ENCODE measurements around the gene STX18. TPM values are rescaled to one million over a fixed set of nuclear protein-coding genes. Genes with fewer than 3 reads are reported as not detected.

STX18 gene
- total RNA-seq, 1 experiment from 2014 or later, result 20.9 TPM

DNA sequence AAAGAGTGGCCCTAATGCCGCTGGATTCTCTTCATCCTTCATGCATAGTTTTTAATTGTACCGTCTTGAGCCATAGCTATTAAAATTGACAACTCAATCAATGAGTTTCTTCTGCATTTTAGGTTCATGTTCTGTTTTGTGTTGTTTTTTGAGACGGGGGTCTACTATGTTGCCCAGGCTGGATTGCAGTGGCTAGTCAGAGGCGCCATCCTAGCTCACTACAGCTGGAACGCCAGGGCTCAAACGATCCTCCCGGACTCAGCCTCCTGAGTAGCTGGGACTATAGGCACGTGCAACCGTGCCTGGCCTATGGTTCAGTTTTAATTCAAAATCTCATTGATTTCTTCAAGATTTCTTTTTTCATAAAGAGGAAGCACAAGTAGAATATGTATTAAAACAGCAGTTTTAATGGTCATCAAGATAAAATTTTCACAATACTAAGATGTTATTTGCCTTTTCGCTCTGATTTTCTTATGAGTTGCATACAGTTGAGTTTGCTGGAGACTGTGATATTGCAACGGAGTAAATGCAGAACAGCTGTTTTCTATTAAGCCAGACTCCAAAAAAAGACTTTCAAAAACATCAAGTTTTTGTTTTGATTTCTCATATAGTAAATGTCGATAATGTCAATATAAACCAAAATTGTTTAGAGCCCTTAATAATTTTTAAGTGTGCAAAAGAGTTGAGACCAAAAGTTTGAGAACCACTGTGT lies 1.1 kb upstream of the STX18 start:
- Histone ChIP-seq H2BK5ac (ENCODE audit: insufficient read length, low read length) (no peak overlapping the region), H2BK12ac (ENCODE audit: insufficient read length, low read depth, low read length) (no peak overlapping the region), H2BK20ac (ENCODE audit: low read depth, low read length, poor library complexity, severe bottlenecking) (no peak overlapping the region), H3K27me3 (ENCODE audit: insufficient read depth, low read length) (no peaks in the 10 kb centered on the region), H3K9me3 (ENCODE audit: control insufficient read depth, low read depth, low read length) (no peaks in the 10 kb centered on the region), H3K79me2 (ENCODE audit: insufficient read depth, low read length) (peaks cover 10% of the 10 kb centered on the region; the same call in 1 of the 2 replicates), H3K27ac (ENCODE audit: insufficient read length, low read depth, low read length) (no peak overlapping the region), H3K4me2 (ENCODE audit: insufficient read depth, insufficient read length, low read length) (peak overlapping the region; percentile 88), H2AK5ac (ENCODE audit: insufficient read length, low read length) (no peak overlapping the region), H3K4ac (ENCODE audit: low read depth, low read length) (no peak overlapping the region), H3K23ac (ENCODE audit: insufficient read length, low read depth, low read length) (no peak overlapping the region), H4K8ac (replicated peaks; ENCODE audit: insufficient read length, low read depth, low read length) (no peak overlapping the region), H4K91ac (ENCODE audit: insufficient read length, low read depth, low read length) (no peak overlapping the region), H2BK15ac (ENCODE audit: low read depth, low read length) (no peak overlapping the region), H3K18ac (ENCODE audit: insufficient read length, low read depth, low read length) (no peak overlapping the region), H3K56ac (ENCODE audit: insufficient read length, low read depth, low read length) (no peak overlapping the region), H2AFZ (ENCODE audit: low read length) (no peak overlapping the region), H4K20me1 (ENCODE audit: control insufficient read depth, insufficient read depth, insufficient read length) (no peaks in the 10 kb centered on the region), H3K14ac (ENCODE audit: insufficient read depth, low read length) (no peak overlapping the region), H3K4me1 (ENCODE audit: insufficient read depth, low read length) (no peaks in the 10 kb centered on the region), H4K5ac (ENCODE audit: insufficient read length, low read depth, low read length) (no peak overlapping the region), H3K9ac (ENCODE audit: extremely low read depth, insufficient read length, low read length) (peak overlapping the region; percentile 95), H3T11ph (ENCODE audit: low read length) (no peak overlapping the region), H2BK120ac (ENCODE audit: low read depth, low read length, poor library complexity, severe bottlenecking) (no peak overlapping the region), H3K79me1 (ENCODE audit: insufficient read depth, low read depth, low read length, poor library complexity, severe bottlenecking) (peaks cover 6% of the 10 kb centered on the region), H3K23me2 (ENCODE audit: insufficient read length, low read depth, low read length, poor library complexity, severe bottlenecking) (peaks cover 9% of the 10 kb centered on the region)
- H3K4me3 Mint-ChIP-seq, result peak overlapping the region; percentile 98
- no peak for DNase-seq
- peaks cover 11 to 19% of the 10 kb centered on the region in 2 experiments for H3K4me1 Mint-ChIP-seq
- no peaks in the 10 kb centered on the region for H3K27me3 Mint-ChIP-seq (ENCODE audit: low read depth)
- TF ChIP-seq, protein P1, sequence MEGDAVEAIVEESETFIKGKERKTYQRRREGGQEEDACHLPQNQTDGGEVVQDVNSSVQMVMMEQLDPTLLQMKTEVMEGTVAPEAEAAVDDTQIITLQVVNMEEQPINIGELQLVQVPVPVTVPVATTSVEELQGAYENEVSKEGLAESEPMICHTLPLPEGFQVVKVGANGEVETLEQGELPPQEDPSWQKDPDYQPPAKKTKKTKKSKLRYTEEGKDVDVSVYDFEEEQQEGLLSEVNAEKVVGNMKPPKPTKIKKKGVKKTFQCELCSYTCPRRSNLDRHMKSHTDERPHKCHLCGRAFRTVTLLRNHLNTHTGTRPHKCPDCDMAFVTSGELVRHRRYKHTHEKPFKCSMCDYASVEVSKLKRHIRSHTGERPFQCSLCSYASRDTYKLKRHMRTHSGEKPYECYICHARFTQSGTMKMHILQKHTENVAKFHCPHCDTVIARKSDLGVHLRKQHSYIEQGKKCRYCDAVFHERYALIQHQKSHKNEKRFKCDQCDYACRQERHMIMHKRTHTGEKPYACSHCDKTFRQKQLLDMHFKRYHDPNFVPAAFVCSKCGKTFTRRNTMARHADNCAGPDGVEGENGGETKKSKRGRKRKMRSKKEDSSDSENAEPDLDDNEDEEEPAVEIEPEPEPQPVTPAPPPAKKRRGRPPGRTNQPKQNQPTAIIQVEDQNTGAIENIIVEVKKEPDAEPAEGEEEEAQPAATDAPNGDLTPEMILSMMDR (conservative IDR thresholded peaks at IDR 0.05), result no peak
- peaks cover 11 to 26% (median 25%) of the 10 kb centered on the region in 3 experiments; a peak in 6 of 7 replicates for H3K36me3 Mint-ChIP-seq (ENCODE audit: insufficient read depth in 1 of 3, low read depth in 3 of 3)
- no CpG with 5 or more reads among the region's 12 CpGs for WGBS (ENCODE audit: extremely low coverage, insufficient read length, low lambda C conversion rate)
- no peaks in the 10 kb centered on the region for H3K9me3 Mint-ChIP-seq
- peak overlapping the region in 2 of 3 experiments; percentile 25 to 98; a peak in 2 of 7 replicates for H3K27ac Mint-ChIP-seq
